HepG2 (cell line): ENCODE data around the gene TNRC18. TPM values are rescaled to one million over a fixed set of nuclear protein-coding genes. Genes with fewer than 3 reads are reported as not detected.

Experiments
- NFKBIZ ChIP-seq: IDR thresholded peaks from 2 replicates; pipeline ENCODE4 v1.6.1; 2018; ENCODE audit warnings: missing genetic modification reagents, missing compliant biosample characterization
- PLRG1 ChIP-seq: fragments of 450-650 bp; conservative IDR thresholded peaks from 2 replicates; pipeline ENCODE4 v1.6.1; 2016
- RARG ChIP-seq: sonication (generic); formaldehyde crosslinking; IDR thresholded peaks from 2 replicates; pipeline ENCODE4 v1.4.0; 2020; ENCODE audit warnings: low read depth, mild to moderate bottlenecking, missing genetic modification reagents
- RBAK ChIP-seq: sonication (generic); formaldehyde crosslinking; IDR thresholded peaks from 2 replicates; pipeline ENCODE4 v1.5.1; 2020; ENCODE audit warnings: mild to moderate bottlenecking, missing genetic modification reagents
- SNAPC2 ChIP-seq: sonication (generic); formaldehyde crosslinking; IDR thresholded peaks from 2 replicates; pipeline ENCODE4 v1.8.1; 2022; ENCODE audit warnings: mild to moderate bottlenecking, missing genetic modification reagents
- SP2 ChIP-seq: sonication (generic); formaldehyde crosslinking; IDR thresholded peaks from 2 replicates; pipeline ENCODE4 v1.5.1; 2020; ENCODE audit warnings: mild to moderate bottlenecking, missing genetic modification reagents
- ZFY ChIP-seq: sonication (generic); formaldehyde crosslinking; IDR thresholded peaks from 2 replicates; pipeline ENCODE4 v1.4.0; 2020; ENCODE audit warnings: missing genetic modification reagents
- ZNF382 ChIP-seq: sonication (generic); formaldehyde crosslinking; IDR thresholded peaks from 2 replicates; pipeline ENCODE4 v1.5.0; 2020; ENCODE audit warnings: missing genetic modification reagents, mild to moderate bottlenecking, borderline replicate concordance
- ZNF737 ChIP-seq: sonication (generic); formaldehyde crosslinking; IDR thresholded peaks from 2 replicates; pipeline ENCODE4 v1.5.0; 2020; ENCODE audit warnings: missing genetic modification reagents, mild to moderate bottlenecking, borderline replicate concordance
- ZNF850 ChIP-seq: sonication (generic); formaldehyde crosslinking; conservative IDR thresholded peaks from 2 replicates; pipeline ENCODE4 v1.9.0; 2021; ENCODE audit warnings: mild to moderate bottlenecking, missing genetic modification reagents
- polyA plus RNA-seq, 8 experiments: library from polyadenylated mRNA; depleted of rRNA in 3 of 8; stranded (reverse) in 7 of 8; unstranded in 1 of 8; fragments of >200 nt; fragmentation: Illumina TruSeq in 4 of 8; extraction: Trizol in 4 of 8; gene quantifications; 2 replicates each; pipeline versions ENCODE4 v1.2.1 to v1.2.3, GENCODE V29; 2011 to 2016; ENCODE audit warnings: low read depth in 4 of 8, missing spikeins in 1 of 8, mixed read lengths in 1 of 8; ENCODE audit not compliant: insufficient read depth in 1 of 8
- total RNA-seq, 5 experiments: library from RNA; depleted of rRNA; stranded (reverse); fragments of >200 nt; fragmentation: Illumina TruSeq; extraction: Trizol; gene quantifications; 2 replicates each; pipeline ENCODE4 v1.2.3, GENCODE V29; 2016; ENCODE audit warnings: low read depth in 1 of 5
- TF ChIP-seq, protein P1 (sequence below), 2 experiments: sonication (generic) in 1 of 2; formaldehyde crosslinking in 1 of 2; IDR thresholded peaks; 2 replicates each; pipeline versions ENCODE4 v1.5.1 to v1.6.1; 2011 to 2020; ENCODE audit warnings: borderline replicate concordance in 1 of 2, low read depth in 1 of 2, low read length in 1 of 2, mild to moderate bottlenecking in 1 of 2, missing genetic modification reagents in 1 of 2, moderate library complexity in 1 of 2
- TF ChIP-seq, protein P2 (sequence below): IDR thresholded peaks from 2 replicates; pipeline ENCODE4 v1.6.1; 2016; ENCODE audit warnings: missing genetic modification reagents, missing compliant biosample characterization
- TF ChIP-seq, protein P3 (sequence below): sonication (generic); formaldehyde crosslinking; IDR thresholded peaks from 2 replicates; pipeline ENCODE4 v1.4.0; 2020; ENCODE audit warnings: missing genetic modification reagents, borderline replicate concordance
- TF ChIP-seq, protein P4 (sequence below): sonication (generic); formaldehyde crosslinking; IDR thresholded peaks from 2 replicates; pipeline ENCODE4 v1.5.1; 2020; ENCODE audit warnings: missing genetic modification reagents, mild to moderate bottlenecking, borderline replicate concordance
- TF ChIP-seq, protein P5 (sequence below): sonication (generic); formaldehyde crosslinking; IDR thresholded peaks from 2 replicates; pipeline ENCODE4 v1.8.0; 2022; ENCODE audit warnings: mild to moderate bottlenecking, missing genetic modification reagents; ENCODE audit not compliant: insufficient replicate concordance

Gene TNRC18
- total and polyA plus RNA-seq, 2 of the 13 experiments (the other 11 are each of a cell fraction or from before 2014, with no cell fraction given): 11.7 to 17.4 TPM

DNA sequence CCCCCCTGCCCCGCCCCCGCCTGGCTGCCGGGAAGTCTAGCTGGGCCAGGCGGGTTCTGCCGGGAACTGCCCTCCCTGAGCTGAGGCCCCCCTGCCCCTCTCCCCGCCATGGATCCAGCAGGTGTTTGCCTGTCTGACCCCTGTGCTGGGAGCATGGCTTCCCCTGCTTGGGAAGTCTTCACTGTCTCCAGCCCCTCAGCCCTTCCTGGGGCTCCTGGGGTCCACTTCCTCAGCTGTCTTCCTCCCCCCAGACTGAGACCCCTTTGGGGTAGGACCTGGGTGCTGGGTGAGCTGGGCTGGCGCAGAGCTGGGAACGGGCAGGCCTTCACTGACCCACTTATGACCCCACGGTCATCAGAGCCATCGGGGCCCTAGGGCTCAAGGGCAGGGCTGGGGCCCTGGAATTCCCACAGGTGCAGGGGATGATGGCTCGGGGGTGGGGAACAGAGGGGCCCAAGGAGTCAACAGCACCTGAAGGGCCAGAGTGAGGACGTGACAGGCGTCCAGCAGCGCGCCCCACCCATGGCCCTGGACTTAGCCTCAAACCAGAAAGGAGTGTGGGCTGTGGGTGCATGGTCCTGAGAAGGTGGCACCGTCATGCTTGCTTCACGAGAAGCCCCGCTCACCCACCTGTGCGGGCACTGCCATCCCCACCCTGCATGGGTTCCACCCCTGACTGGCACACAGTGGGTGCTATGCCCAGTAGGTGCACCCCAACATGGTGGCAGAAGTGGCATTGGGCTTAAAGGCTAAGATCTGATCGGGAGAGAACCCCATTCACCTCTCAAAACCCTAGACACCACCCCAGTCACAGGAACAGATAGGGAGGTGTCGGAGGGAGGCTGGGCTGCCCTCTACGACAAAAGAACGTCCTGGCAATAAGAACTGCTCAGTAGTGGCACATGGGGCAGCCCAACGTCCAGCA, 16.2 kb upstream of the TNRC18 start (continued):
- TF ChIP-seq ZNF737 (no peak), NFKBIZ (CRISPR knock-in tag) (peak; percentile 86; the same call in 1 of the 2 replicates), RARG (CRISPR knock-in tag) (no peak), RBAK (no peak), PLRG1 (no peak), SP2 (CRISPR knock-in tag) (no peak), SNAPC2 (no peak), ZNF382 (CRISPR knock-in tag) (no peak), ZFY (no peak), ZNF850 (no peak)
- TF ChIP-seq, protein P1, sequence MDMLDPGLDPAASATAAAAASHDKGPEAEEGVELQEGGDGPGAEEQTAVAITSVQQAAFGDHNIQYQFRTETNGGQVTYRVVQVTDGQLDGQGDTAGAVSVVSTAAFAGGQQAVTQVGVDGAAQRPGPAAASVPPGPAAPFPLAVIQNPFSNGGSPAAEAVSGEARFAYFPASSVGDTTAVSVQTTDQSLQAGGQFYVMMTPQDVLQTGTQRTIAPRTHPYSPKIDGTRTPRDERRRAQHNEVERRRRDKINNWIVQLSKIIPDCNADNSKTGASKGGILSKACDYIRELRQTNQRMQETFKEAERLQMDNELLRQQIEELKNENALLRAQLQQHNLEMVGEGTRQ (IDR thresholded peaks at IDR 0.05; ENCODE audit: low read depth, low read length): no peak
- TF ChIP-seq, protein P1 (CRISPR knock-in tag; IDR thresholded peaks at IDR 0.05; ENCODE audit: borderline replicate concordance): no peak; the same call in 1 of the 2 replicates
- TF ChIP-seq, protein P2, sequence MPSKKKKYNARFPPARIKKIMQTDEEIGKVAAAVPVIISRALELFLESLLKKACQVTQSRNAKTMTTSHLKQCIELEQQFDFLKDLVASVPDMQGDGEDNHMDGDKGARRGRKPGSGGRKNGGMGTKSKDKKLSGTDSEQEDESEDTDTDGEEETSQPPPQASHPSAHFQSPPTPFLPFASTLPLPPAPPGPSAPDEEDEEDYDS (CRISPR knock-in tag): no peak
- TF ChIP-seq, protein P3, sequence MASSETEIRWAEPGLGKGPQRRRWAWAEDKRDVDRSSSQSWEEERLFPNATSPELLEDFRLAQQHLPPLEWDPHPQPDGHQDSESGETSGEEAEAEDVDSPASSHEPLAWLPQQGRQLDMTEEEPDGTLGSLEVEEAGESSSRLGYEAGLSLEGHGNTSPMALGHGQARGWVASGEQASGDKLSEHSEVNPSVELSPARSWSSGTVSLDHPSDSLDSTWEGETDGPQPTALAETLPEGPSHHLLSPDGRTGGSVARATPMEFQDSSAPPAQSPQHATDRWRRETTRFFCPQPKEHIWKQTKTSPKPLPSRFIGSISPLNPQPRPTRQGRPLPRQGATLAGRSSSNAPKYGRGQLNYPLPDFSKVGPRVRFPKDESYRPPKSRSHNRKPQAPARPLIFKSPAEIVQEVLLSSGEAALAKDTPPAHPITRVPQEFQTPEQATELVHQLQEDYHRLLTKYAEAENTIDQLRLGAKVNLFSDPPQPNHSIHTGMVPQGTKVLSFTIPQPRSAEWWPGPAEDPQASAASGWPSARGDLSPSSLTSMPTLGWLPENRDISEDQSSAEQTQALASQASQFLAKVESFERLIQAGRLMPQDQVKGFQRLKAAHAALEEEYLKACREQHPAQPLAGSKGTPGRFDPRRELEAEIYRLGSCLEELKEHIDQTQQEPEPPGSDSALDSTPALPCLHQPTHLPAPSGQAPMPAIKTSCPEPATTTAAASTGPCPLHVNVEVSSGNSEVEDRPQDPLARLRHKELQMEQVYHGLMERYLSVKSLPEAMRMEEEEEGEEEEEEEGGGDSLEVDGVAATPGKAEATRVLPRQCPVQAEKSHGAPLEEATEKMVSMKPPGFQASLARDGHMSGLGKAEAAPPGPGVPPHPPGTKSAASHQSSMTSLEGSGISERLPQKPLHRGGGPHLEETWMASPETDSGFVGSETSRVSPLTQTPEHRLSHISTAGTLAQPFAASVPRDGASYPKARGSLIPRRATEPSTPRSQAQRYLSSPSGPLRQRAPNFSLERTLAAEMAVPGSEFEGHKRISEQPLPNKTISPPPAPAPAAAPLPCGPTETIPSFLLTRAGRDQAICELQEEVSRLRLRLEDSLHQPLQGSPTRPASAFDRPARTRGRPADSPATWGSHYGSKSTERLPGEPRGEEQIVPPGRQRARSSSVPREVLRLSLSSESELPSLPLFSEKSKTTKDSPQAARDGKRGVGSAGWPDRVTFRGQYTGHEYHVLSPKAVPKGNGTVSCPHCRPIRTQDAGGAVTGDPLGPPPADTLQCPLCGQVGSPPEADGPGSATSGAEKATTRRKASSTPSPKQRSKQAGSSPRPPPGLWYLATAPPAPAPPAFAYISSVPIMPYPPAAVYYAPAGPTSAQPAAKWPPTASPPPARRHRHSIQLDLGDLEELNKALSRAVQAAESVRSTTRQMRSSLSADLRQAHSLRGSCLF (CRISPR knock-in tag): no peak
- TF ChIP-seq, protein P4, sequence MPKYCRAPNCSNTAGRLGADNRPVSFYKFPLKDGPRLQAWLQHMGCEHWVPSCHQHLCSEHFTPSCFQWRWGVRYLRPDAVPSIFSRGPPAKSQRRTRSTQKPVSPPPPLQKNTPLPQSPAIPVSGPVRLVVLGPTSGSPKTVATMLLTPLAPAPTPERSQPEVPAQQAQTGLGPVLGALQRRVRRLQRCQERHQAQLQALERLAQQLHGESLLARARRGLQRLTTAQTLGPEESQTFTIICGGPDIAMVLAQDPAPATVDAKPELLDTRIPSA (CRISPR knock-in tag): no peak
- TF ChIP-seq, protein P5, sequence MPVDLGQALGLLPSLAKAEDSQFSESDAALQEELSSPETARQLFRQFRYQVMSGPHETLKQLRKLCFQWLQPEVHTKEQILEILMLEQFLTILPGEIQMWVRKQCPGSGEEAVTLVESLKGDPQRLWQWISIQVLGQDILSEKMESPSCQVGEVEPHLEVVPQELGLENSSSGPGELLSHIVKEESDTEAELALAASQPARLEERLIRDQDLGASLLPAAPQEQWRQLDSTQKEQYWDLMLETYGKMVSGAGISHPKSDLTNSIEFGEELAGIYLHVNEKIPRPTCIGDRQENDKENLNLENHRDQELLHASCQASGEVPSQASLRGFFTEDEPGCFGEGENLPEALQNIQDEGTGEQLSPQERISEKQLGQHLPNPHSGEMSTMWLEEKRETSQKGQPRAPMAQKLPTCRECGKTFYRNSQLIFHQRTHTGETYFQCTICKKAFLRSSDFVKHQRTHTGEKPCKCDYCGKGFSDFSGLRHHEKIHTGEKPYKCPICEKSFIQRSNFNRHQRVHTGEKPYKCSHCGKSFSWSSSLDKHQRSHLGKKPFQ: no peak
